SJSA1 (cell line): ENCODE measurements around the gene HSPB1. TPM values are rescaled to one million over a fixed set of nuclear protein-coding genes. Genes with fewer than 3 reads are reported as not detected.

Experiments
- DNase-seq, 2 experiments: peaks; one replicate each; pipeline ENCODE4 v3.0.0-alpha.2; 2015 to 2020; ENCODE audit warnings: low spot score in 2 of 2, low read depth in 1 of 2
- H3K27ac ChIP-seq: fragments of 250-450 bp; sonication (Bioruptor Pico); 2 replicates; pipeline ENCODE4 v1.5.1; 2020; ENCODE audit warnings: mild to moderate bottlenecking, moderate library complexity
- H3K27me3 ChIP-seq: fragments of 250-450 bp; sonication (Bioruptor Pico); replicated peaks from 2 replicates; pipeline ENCODE4 v1.5.1; 2020; ENCODE audit warnings: mild to moderate bottlenecking, moderate library complexity
- H3K36me3 ChIP-seq: fragments of 250-450 bp; sonication (Bioruptor Pico); 2 replicates; pipeline ENCODE4 v1.5.1; 2020; ENCODE audit warnings: mild to moderate bottlenecking
- H3K4me1 ChIP-seq: fragments of 250-450 bp; sonication (Bioruptor Pico); replicated peaks from 2 replicates; pipeline ENCODE4 v1.6.1; 2021; ENCODE audit warnings: mild to moderate bottlenecking
- H3K4me3 ChIP-seq: fragments of 250-450 bp; sonication (Bioruptor Pico); 2 replicates; pipeline ENCODE4 v1.5.1; 2020; ENCODE audit warnings: mild to moderate bottlenecking
- H3K9me3 ChIP-seq: fragments of 250-450 bp; sonication (Bioruptor Pico); replicated peaks from 2 replicates; pipeline ENCODE4 v1.5.1; 2020; ENCODE audit warnings: mild to moderate bottlenecking
- total RNA-seq: library from RNA; depleted of rRNA; stranded (reverse); fragments of >200 nt; shearing (Covaris generic); gene quantifications from 2 replicates; pipeline ENCODE4 v1.2.3, GENCODE V29; 2014; rRNA removed

Gene HSPB1
- total RNA-seq = 119 and 221 TPM in 2 replicates

DNA sequence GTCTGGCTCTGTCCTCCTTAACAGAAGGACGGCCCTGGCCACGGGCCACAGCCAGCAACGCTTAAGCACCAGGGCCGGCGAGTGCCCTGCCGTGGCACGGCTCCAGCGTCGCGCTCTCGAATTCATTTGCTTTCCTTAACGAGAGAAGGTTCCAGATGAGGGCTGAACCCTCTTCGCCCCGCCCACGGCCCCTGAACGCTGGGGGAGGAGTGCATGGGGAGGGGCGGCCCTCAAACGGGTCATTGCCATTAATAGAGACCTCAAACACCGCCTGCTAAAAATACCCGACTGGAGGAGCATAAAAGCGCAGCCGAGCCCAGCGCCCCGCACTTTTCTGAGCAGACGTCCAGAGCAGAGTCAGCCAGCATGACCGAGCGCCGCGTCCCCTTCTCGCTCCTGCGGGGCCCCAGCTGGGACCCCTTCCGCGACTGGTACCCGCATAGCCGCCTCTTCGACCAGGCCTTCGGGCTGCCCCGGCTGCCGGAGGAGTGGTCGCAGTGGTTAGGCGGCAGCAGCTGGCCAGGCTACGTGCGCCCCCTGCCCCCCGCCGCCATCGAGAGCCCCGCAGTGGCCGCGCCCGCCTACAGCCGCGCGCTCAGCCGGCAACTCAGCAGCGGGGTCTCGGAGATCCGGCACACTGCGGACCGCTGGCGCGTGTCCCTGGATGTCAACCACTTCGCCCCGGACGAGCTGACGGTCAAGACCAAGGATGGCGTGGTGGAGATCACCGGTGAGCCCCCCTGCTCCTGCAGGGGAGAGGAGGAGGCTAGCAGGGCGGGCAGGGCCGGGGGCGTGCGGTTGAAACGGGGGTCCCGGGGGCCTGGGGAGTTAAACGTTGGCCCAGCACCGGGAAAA is at the start of gene HSPB1:
Gene HSPB1 (plus strand): TSS at position 327 of the 855 bp plus-strand sequence. CDS start 40 bp downstream, at position 367.
- H3K4me1 ChIP-seq = peaks cover 21% of the 10 kb centered on the region
- peak; percentile 92 for DNase-seq
- H3K36me3 ChIP-seq = peaks cover 27% of the 10 kb centered on the region
- peak within 1 kb of the TSS; percentile 76 for H3K4me3 ChIP-seq
- H3K27me3 ChIP-seq = no peaks in the 10 kb centered on the region
- peak within 1 kb of the TSS; percentile 57 for H3K27ac ChIP-seq
- no peaks in the 10 kb centered on the region for H3K9me3 ChIP-seq

DNA sequence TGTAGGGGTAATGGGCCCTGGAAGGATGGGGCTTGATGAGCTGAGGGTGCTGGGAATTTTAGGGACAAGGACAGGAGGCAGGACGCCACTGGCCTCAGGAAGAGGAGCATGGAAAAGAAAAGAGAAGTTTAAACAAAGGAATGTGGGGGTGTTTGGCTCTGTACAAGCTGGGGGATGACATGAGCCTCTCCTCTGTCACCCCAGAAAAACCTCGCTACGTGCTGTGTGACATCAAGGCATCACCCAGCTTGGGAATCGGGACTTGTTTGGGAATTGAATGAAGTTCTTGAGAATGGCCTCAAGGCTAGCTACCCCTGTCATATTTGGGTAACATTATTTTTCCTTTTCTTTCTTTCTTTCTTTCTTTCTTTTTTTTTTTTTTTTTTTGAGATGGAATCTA is 47.7 kb upstream of the HSPB1 start:
- Histone ChIP-seq H3K4me1 (no peaks in the 10 kb centered on the region), H3K36me3 (no peaks in the 10 kb centered on the region), H3K27me3 (peaks cover 7% of the 10 kb centered on the region), H3K27ac (no peak overlapping the region), H3K4me3 (no peak overlapping the region), H3K9me3 (no peaks in the 10 kb centered on the region)
- DNase-seq = no peak

DNA sequence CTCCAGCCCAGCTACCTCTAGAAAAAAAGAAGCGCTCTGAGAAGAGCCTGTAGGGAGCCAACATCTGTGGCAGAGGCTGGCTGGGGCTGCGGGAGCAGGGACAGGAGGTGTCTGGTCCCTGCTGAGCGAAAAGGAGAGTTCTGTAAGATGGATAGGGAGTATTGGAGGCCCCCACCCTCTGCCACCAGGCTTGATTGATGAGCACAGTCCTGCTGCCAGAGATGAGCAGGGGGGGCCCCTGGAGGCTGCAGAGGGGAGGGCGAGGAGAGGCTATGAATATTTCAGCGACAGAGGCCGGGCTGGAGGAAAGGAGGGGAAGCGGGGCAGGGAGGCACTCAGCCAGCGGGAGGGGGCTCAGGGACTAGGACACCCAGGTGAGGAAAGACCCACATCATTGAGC is 44.5 kb upstream of the HSPB1 start:
- Histone ChIP-seq H3K4me1 (no peaks in the 10 kb centered on the region), H3K4me3 (no peak overlapping the region), H3K27ac (no peak overlapping the region), H3K27me3 (peaks cover 7% of the 10 kb centered on the region), H3K9me3 (no peaks in the 10 kb centered on the region), H3K36me3 (no peaks in the 10 kb centered on the region)
- no peak for DNase-seq

DNA sequence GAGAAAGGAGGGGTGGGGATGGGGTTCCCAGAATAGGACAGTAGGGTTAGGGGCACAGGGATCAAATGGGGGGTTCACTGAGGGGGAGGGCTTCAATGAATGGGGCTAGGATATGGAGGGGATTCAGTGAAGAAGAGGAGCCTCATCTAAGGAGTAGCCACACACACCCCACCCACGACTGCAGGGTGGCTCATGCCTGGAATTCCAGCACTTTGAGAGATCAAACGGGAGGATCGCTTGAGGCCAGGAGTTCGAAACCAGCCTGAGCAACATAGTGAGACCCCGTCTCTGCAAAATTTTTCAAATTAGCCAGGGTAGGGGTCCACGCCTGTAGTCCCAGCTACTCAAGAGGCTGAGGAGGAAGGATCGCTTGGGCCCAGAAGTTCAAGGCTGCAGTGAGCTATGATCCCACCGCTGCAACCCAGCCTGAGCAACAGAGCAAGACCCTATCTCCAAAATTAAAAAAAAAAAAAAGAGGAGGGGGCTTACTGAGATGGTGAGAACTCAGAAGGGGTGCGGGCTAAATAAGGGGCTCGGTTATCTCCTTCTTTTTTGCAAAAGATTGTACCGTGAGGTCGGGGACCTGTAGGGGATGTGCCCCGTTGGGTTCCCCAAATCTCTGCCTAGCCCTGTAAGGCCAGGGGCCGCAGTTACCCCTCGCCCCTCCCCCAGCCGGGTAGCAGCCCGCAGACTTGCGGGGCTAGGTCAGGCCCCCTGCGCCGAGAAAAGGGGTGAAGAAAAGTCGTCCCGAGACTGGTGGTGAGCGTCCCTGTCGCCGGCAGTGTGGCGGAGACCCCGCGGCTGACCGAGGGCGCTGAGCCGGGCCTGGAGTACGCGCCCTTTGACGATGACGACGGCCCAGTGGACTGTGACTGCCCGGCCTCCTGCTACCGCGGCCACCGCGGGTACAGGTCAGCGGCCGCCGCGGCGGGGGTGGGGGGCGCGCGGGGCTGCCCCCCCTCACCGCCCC is 43.1 kb upstream of the HSPB1 start:
- no peak for DNase-seq
- H3K27ac ChIP-seq = no peak overlapping the region
- no peaks in the 10 kb centered on the region for H3K36me3 ChIP-seq
- H3K4me1 ChIP-seq = no peaks in the 10 kb centered on the region
- H3K4me3 ChIP-seq = no peak overlapping the region
- H3K27me3 ChIP-seq = peaks cover 7% of the 10 kb centered on the region
- H3K9me3 ChIP-seq = no peaks in the 10 kb centered on the region

DNA sequence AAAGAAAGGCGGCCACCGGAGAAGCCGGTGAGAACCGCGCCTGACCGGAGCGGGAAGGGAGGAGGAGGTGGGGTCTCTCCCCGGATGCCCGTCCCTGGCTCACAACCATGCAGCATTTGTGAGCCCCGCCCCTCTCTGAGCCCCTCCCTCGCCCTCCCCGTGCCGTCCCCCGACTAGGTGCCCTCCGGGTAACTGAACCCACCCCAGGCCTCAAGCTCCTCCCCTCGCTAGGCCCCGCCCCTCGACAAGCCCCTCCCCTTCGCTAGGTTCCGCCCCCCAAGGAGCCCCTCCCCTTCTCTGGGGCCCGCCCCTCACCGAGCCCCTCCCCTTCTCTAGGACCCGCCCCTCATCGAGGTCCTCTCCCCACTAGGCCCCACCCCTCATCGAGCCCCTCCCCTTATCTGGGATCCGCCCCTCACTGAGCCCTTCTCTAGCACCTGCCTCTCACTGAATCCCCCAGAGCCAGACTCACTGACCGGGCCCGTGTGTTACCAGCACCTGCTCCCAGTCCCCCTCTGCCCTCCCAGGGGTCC is 42.2 kb upstream of the HSPB1 start:
- peaks cover 7% of the 10 kb centered on the region for H3K27me3 ChIP-seq
- H3K4me1 ChIP-seq = no peaks in the 10 kb centered on the region
- H3K27ac ChIP-seq = no peak overlapping the region
- H3K36me3 ChIP-seq = no peaks in the 10 kb centered on the region
- no peaks in the 10 kb centered on the region for H3K9me3 ChIP-seq
- H3K4me3 ChIP-seq = no peak overlapping the region
- DNase-seq = peak in 1 of 2 experiments; percentile 59

DNA sequence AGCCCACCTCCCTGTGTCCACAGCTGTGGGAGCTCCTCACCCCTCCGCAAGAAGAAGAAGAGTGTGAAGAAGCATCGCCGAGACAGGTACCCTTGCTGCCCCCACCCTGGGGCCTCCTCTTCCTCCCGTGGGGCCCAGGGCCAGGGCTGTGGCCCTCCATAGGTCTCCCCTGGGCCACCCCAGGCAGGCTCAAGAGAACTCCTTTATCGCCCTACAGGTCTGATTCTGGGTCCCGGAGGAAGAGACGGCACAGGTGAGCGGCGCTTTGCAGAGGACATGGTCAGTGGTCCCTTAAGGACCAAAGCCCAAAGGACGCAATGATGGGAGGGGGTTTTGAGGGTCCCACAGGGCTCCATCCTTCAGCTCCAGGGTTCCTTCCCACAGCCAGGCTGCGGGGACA is 41.1 kb upstream of the HSPB1 start:
- Histone ChIP-seq H3K27me3 (peaks cover 7% of the 10 kb centered on the region), H3K9me3 (no peaks in the 10 kb centered on the region), H3K27ac (no peak overlapping the region), H3K4me3 (no peak overlapping the region), H3K36me3 (no peaks in the 10 kb centered on the region), H3K4me1 (no peaks in the 10 kb centered on the region)
- no peak for DNase-seq

DNA sequence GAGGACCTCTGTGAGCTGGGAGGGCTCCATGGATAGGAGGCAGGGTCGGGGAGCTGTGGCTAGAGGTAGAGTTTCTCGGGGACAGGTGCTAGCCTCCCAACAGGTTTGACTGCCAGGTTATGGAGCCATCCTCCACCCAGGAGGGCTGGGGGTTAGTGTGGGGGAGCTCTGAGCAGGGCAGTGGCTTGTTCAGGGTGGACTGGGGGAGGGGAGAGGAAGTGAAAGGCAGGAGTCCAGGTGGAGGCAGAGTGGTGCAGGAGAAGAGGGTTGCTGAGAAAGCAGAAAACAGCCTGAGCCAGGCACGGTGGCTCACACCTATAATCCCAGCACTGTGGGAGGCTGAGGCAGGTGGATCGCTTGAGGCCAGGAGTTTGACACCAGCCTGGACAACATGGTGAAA is 40.5 kb upstream of the HSPB1 start:
- H3K27ac ChIP-seq = no peak overlapping the region
- DNase-seq = no peak
- no peaks in the 10 kb centered on the region for H3K9me3 ChIP-seq
- peaks cover 2% of the 10 kb centered on the region; the same call in 1 of the 2 replicates for H3K4me1 ChIP-seq
- H3K4me3 ChIP-seq = no peak overlapping the region
- H3K27me3 ChIP-seq = peaks cover 11% of the 10 kb centered on the region
- no peaks in the 10 kb centered on the region for H3K36me3 ChIP-seq

DNA sequence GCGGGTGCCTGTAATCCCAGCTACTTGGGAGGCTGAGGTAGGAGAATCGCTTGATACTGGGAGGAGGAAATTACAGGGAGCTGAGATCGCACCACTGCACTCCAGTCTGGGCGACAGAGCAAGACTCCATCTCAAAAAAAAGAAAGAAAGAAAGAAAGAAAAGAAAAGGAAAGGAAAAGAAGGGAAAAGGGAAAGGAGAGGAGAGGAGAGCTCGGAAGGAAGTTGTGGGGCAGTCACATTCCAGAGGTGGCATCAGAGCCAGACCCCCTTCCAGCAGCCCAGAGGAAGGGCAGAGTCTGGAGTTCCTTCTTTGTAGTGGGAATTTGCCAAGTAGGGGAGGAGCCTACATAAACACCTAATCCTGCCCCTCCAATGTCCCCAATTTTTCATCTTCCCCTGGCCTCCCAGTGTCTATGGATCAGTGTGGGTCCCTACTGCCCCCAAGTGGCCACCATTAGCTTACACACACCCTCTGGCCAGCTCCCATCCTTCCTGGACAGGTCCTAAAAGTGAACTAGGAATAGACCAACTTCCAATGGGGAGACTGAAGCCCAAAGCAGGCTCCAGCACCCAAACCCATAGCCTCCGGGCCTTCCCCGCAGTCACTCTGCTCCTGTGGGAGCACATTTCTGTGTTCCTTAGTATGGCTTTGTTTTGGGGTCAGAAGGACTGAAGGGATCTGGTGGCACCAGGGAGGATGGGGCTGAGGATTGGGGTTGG is 39.6 kb upstream of the HSPB1 start:
- H3K4me3 ChIP-seq = no peak overlapping the region
- H3K27me3 ChIP-seq = peaks cover 18% of the 10 kb centered on the region
- H3K4me1 ChIP-seq = peaks cover 5% of the 10 kb centered on the region; the same call in 1 of the 2 replicates
- no peaks in the 10 kb centered on the region for H3K9me3 ChIP-seq
- H3K36me3 ChIP-seq = no peaks in the 10 kb centered on the region
- H3K27ac ChIP-seq = no peak overlapping the region
- peak; percentile 45 to 66 for DNase-seq

DNA sequence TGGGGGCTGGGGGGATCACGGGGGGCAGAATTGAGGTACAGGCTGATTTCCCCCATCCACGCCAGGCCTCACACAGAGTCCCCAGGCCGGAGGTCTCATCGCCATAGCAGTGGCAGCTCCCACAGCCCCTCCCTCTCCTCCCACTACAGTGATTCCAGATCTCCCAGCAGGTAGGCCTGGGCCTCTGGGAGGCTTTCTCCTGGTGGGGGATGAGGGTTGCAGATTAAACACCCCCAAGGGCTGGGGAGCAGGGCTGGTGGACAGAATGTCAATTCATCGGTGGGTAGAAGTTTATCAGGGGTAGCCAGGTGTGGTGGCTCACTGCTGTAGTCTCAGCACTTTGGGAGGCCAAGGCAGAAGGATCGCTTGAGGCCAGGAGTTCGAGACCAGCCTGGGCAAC is 37.2 kb upstream of the HSPB1 start:
- DNase-seq = no peak
- Histone ChIP-seq H3K4me3 (no peak overlapping the region), H3K9me3 (no peaks in the 10 kb centered on the region), H3K4me1 (peaks cover 5% of the 10 kb centered on the region; the same call in 1 of the 2 replicates), H3K36me3 (no peaks in the 10 kb centered on the region), H3K27ac (no peak overlapping the region), H3K27me3 (peaks cover 23% of the 10 kb centered on the region)

DNA sequence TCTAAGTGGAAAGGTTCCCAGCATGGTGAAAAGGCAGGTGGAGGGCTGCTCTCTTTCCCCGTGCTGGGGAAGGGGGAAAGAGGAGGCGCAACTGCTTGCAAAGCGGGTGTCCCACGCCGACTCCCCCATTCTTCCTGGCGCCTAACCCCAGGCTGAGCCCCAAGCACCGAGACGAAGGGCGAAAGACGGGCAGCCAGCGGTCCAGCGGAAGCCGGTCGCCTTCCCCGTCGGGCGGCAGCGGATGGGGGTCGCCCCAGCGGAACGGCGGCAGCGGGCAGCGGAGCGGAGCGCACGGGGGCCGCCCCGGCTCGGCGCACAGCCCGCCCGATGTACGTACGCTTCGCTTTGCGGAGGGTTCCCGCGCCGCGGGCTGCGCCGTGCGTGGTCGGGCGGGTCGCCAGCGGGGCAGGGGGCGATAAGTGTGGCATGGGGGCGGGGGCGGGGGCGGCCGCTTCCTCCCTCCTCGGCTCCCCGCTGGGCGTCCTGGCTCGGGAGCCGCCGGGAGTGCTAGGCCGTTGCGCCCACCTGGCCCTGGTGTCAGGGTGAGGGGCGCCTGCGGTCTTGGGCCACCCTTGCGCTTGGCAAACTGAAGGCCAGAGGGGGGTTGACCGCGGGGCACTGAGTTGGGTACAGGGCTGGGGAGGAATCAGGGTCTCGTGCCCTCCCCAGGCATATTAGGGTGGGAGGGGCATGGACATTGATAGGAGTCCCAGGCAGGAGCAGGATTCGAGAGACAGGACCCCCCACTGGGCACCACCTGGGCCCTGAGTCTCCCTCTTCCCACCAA is 35.2 kb upstream of the HSPB1 start:
- H3K9me3 ChIP-seq = no peaks in the 10 kb centered on the region
- no peak overlapping the region for H3K27ac ChIP-seq
- no peak for DNase-seq
- H3K4me1 ChIP-seq = peaks cover 5% of the 10 kb centered on the region; the same call in 1 of the 2 replicates
- peaks cover 24% of the 10 kb centered on the region for H3K27me3 ChIP-seq
- no peaks in the 10 kb centered on the region for H3K36me3 ChIP-seq
- no peak overlapping the region for H3K4me3 ChIP-seq

DNA sequence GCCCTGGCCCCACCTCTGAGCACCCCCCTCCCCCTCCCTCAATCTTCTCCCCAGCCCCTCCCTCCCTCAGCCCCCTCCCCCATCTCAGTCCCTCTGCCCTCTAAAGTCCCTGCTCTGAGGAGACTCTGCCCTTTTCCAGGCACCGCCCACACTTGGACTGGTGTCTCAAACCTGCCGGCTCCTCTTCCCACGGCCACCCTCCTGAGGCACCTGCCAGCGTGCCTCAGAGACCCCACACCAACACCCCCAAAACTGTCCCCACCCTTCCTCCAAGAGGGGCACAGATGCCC is 34.6 kb upstream of the HSPB1 start:
- no peak overlapping the region for H3K27ac ChIP-seq
- no peak for DNase-seq
- H3K27me3 ChIP-seq = peaks cover 24% of the 10 kb centered on the region
- H3K9me3 ChIP-seq = no peaks in the 10 kb centered on the region
- H3K4me3 ChIP-seq = no peak overlapping the region
- H3K4me1 ChIP-seq = peaks cover 8% of the 10 kb centered on the region; the same call in 1 of the 2 replicates
- no peaks in the 10 kb centered on the region for H3K36me3 ChIP-seq

DNA sequence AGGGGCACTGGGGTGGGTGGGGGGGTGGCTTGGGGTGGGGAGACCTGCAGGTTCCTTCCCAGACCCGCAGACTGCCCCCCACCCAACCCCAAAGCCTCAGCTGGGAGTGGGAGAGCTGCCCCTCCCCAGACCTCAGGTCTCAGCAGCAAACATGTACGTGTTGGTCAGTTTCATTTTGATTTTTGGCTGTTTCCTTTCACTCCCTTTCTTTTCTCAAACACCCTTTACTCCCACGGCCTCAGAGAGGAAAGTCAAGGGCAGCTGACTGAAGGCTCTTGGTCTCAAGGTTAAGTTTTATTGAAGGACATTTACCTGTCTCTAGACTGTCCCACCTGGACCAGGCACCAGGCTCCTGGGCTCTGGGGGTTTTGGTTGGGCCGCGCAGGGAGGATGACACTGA is 34.1 kb upstream of the HSPB1 start:
- no peak overlapping the region for H3K4me3 ChIP-seq
- no peak for DNase-seq
- H3K4me1 ChIP-seq = peaks cover 10% of the 10 kb centered on the region; the same call in 1 of the 2 replicates
- H3K36me3 ChIP-seq = no peaks in the 10 kb centered on the region
- peaks cover 24% of the 10 kb centered on the region for H3K27me3 ChIP-seq
- H3K27ac ChIP-seq = no peak overlapping the region
- H3K9me3 ChIP-seq = no peaks in the 10 kb centered on the region
